Skin epidermis (tissue), 12 donors: ENCODE data around the gene ZC3H8.
A peak's percentile ranks its signal among the peaks of the same experiment; 100 is the strongest.

Experiments used
- H3K27ac ChIP-seq, 21 experiments: fragments of 200-600 bp; sonication (generic) in 11 of 21; one replicate each; pipeline ENCODE4 v1.5.0; 2020; ENCODE audit warnings: mild to moderate bottlenecking in 3 of 21, inconsistent platforms in 2 of 21, moderate library complexity in 2 of 21
- H3K4me3 ChIP-seq, 7 experiments: fragments of 200-600 bp; sonication (generic) in 2 of 7; one replicate each; pipeline ENCODE4 v1.5.0; 2020; ENCODE audit warnings: inconsistent platforms in 2 of 7, mild to moderate bottlenecking in 2 of 7, moderate library complexity in 1 of 7

ZC3H8 gene

GRCh38 chr2:112199188-112199587 is 55.7 kb downstream of the ZC3H8 start:
- H3K27ac ChIP-seq: no peak overlapping the region

DNA sequence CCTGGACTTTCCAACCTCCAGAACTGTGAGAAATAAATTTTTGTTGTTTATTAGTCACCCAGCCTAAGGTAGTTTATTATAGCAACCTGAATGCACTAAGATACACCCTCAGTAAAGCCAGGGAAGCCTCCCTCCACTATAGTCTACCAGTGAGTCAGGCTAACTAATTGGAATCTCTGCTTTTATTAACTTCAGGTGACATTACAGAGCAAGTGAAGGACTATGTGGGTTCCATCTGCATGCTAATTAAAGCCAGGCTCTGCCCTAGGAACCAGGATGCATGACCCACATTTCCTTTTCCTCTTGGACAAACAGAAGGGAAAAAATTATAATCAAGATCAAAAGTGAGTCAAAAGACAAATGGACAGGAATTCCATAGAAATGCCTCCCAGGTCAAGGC is 56.1 kb downstream of the ZC3H8 start:
- Histone ChIP-seq H3K27ac (no peak overlapping the region), H3K4me3 (no peak overlapping the region)

More at GRCh38 chr2:112199188-112199587, 55.7 kb downstream of the ZC3H8 start:
- no peak overlapping the region for H3K4me3 ChIP-seq

DNA sequence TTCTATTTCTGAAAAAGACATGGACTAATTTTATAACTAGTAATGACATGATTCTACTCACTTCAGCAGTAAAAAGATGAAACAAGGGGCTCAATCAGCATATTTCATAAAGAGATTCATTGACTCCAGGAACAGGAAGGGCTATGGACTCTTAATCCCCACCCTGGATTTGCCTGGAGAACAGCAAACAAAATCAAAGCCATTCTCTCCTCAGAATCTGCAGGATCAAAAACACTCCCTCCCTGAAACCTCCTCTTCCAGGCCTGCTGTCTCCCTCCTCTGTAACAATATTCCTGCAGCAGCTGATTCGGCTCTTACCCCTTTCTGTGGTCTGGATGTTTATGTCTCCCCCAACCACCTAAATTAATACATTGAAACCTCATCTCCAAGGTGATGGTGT is 57.0 kb downstream of the ZC3H8 start:
- Histone ChIP-seq H3K27ac (no peak overlapping the region), H3K4me3 (no peak overlapping the region)

- Histone ChIP-seq H3K27ac (no peak overlapping the region), H3K4me3 (no peak overlapping the region)
Observed at GRCh38 chr2:112195950-112196349, 58.9 kb downstream of the ZC3H8 start.

GRCh38 chr2:112195167-112195766 is 59.6 kb downstream of the ZC3H8 start:
- H3K27ac ChIP-seq: no peak overlapping the region
- H3K4me3 ChIP-seq: no peak overlapping the region

- Histone ChIP-seq H3K27ac (no peak overlapping the region), H3K4me3 (no peak overlapping the region)
Observed at GRCh38 chr2:112194482-112194881, 60.4 kb downstream of the ZC3H8 start.

GRCh38 chr2:112194028-112194427 is 60.8 kb downstream of the ZC3H8 start:
- Histone ChIP-seq H3K27ac (no peak overlapping the region), H3K4me3 (no peak overlapping the region)

- Histone ChIP-seq H3K27ac (peak overlapping the region in 5 of 21 experiments; percentile 47 to 88 (median 80)), H3K4me3 (no peak overlapping the region)
Observed at GRCh38 chr2:112189001-112189556, 65.8 kb downstream of the ZC3H8 start.

DNA sequence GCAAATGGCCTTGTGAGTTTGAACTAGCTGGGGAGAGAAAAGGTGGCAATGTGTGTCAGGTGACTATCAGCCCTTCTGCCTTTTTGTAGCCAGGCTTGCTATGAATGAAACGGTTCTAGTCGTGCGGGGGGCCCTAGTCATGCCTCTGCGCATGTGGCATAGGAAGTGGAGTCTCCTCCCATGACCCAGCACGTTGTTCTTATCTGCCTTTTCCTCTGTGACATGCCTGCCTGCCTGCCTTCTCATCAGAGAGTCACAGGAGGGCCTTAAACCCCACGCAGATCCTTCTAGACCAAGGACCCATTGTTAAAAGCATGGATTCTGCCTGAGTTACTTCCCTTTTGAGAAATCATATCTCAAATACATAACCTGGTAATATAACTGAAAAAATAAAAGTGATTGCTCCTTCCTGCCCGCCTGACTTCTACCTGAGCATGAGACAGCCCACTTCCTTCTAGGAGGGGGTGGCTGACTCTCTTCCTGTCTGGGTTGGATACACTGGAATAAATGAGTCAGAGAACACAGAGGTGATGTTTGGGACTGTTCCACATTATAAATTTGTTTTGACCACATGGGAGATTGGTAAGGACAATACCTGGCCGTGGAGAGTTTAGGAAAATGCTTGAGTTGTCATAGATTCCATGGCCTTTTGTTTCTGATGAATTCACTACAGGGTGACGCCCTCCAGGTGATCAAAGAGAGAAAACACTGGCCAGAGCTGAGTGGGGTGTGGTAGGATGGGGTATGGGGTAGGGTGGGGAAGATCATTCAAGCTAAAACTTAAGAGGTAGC is 66.8 kb downstream of the ZC3H8 start:
- Histone ChIP-seq H3K27ac (peak overlapping the region in 13 of 21 experiments; percentile 1 to 88 (median 59)), H3K4me3 (no peak overlapping the region)

DNA sequence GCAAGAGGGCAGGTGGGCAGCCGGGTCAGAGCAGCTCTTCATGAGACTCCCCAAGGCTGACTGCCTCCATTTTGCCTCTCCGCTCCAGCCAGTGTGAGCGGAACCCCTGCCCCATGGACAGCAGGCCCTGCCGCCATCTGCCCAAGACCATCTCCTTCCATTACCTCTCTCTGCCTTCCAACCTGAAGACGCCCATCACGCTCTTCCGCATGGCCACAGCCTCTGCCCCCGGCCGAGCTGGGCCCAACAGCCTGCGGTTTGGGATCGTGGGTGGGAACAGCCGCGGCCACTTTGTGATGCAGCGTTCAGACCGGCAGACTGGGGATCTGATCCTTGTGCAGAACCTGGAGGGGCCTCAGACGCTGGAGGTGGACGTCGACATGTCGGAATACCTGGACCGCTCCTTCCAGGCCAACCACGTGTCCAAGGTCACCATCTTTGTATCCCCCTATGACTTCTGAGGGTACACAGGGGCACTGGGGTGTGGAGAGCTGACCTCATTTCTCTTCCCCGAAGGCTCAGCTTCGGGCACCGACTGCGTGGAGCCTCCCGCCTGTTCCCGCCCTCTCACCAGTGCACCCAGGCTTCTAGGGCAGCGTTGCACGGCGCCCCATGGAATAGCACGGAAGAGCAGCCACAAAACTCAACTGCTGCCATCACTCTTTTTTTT is 67.7 kb downstream of the ZC3H8 start:
- no peak overlapping the region for H3K4me3 ChIP-seq
- H3K27ac ChIP-seq: peak overlapping the region in 12 of 21 experiments; percentile 1 to 88 (median 59)

GRCh38 chr2:112185131-112185530 is 69.7 kb downstream of the ZC3H8 start:
- Histone ChIP-seq H3K27ac (no peak overlapping the region), H3K4me3 (no peak overlapping the region)

GRCh38 chr2:112184121-112184520 is 70.7 kb downstream of the ZC3H8 start:
- H3K27ac ChIP-seq: peak overlapping the region in 4 of 21 experiments; percentile 19 to 72 (median 56)

DNA sequence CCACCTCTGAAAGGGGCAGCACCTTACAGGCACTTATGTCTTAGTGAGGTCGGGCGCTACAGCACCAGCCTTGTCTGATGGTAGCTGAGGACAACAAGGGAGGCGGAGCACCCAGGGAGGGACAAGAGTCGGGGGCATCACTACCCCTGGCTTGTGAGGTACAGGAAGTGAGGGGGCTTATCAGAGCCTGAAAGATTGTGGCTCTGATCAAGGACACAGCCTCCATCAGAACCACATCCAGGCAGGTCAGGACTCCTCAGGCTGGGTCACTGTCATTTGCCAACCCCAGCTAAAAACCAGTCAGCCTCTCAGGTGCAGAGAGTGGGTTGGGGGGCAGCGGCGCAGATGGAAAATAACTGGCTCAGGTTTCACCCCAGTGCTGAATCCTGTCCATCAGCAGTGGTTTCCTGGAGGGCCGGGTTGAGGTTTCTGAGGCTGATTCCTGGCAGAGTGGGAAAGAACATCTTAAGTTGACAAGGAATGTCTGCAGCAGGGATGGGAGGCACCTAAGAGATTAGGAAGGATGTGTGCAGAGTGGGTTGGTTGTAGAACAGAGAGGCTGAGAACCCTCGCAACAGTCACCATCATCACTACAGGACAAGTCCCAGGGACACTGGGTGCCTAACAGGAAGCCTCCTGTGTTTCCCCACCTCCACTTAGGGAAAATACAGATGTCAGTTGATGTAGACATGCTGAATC is 71.4 kb downstream of the ZC3H8 start:
- Histone ChIP-seq H3K4me3 (peak overlapping the region in 1 of 7 experiments; percentile 10), H3K27ac (peak overlapping the region in 6 of 21 experiments; percentile 54 to 80 (median 60))

More at GRCh38 chr2:112184121-112184520, 70.7 kb downstream of the ZC3H8 start:
- H3K4me3 ChIP-seq: no peak overlapping the region

GRCh38 chr2:112182581-112183034 is 72.2 kb downstream of the ZC3H8 start:
- Histone ChIP-seq H3K27ac (peak overlapping the region in 7 of 21 experiments; percentile 42 to 80 (median 59)), H3K4me3 (peak overlapping the region in 4 of 7 experiments; percentile 2 to 12 (median 10))

DNA sequence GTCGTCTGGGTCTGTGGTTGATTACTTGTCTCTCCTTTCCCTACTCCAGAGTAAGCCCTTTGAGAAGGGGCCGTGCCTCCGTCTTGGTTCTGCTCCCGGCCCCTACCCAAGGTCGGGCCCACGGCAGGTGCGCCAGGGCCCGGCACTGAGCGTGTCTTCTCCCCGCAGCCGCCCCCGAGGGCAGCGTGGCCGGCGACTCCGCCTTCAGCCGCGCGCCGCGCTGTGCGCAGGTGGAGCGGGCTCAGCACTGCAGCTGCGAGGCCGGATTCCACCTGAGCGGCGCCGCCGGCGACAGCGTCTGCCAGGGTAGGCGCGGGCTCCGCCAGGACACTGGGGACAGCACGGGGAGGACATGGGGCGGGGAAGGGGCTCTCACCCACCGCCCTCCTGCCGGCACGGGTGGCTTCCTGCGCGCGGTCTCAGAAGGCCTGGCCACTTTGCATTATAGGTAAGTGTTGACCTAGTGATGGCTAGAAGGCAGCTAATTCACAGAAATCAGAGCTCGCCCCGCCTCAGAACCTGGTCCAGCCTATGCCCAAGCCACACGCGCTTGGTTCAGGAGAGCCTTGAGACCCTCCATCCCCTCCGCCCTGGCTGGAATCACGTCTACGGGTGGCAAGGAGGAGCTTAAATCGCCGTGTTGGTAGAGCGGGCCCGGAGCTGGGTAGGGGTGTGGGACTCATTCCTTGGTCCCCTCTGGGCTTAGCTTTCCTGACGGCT is 73.1 kb downstream of the ZC3H8 start:
- Histone ChIP-seq H3K27ac (peak overlapping the region in 12 of 21 experiments; percentile 0 to 80 (median 33)), H3K4me3 (peak overlapping the region in 6 of 7 experiments; percentile 2 to 17 (median 10))

DNA sequence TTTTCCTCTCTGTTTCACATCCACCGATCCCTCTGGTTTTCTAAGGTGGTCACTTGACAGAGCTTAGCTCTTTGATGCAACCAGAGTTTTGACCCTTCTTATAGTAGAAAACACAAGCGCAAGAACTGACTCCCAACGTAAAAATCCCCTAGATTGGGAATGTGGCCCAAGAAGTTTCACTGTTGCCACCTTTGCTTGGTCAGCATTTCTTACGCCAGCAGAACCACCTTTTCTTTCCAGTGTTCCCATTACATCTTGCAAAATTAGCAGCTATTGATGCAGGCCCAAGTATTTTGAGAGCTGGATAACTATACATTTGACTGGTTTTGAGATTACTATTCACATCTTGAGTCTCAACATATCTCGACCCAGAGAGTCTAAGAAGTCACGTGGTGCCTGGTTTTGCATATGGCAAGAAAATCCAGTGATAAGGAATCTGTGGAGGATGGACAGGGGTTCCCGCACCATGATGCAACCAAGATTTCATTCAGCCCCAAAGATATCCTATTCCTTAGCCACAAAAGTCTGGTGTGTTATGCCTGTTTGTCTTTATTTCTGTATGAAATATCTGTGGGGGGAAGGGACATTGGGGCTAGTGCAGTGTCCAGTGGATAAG is 78.8 kb downstream of the ZC3H8 start:
- H3K4me3 ChIP-seq: no peak overlapping the region
- H3K27ac ChIP-seq: no peak overlapping the region

- Histone ChIP-seq H3K27ac (no peak overlapping the region), H3K4me3 (no peak overlapping the region)
Observed at GRCh38 chr2:112175333-112175732, 79.5 kb downstream of the ZC3H8 start.

- Histone ChIP-seq H3K4me3 (no peak overlapping the region), H3K27ac (no peak overlapping the region)
Observed at GRCh38 chr2:112174383-112174782, 80.5 kb downstream of the ZC3H8 start.
